Peyer's patch (tissue), 4 donors: Measurements from ENCODE around the gene ASCL5.

Source experiments
- CTCF ChIP-seq, 6 experiments: fragments of 450-650 bp in 4 of 6; fragments of 200-600 bp in 2 of 6; sonication (generic) in 1 of 6; IDR thresholded peaks; one replicate each; pipeline ENCODE4 v1.5.1; 2017 to 2019; ENCODE audit warnings: antibody characterized with exemption in 6 of 6, mild to moderate bottlenecking in 3 of 6, moderate library complexity in 1 of 6
- POLR2A ChIP-seq, 2 donors: fragments of 450-650 bp; IDR thresholded peaks; one replicate each; pipeline ENCODE4 v1.5.1; 2017; ENCODE audit warnings: antibody characterized with exemption in 2 of 2, mild to moderate bottlenecking in 2 of 2, moderate library complexity in 2 of 2

- TF ChIP-seq CTCF (IDR thresholded peaks at IDR 0.05): no peak
- no peak for TF ChIP-seq POLR2A (IDR thresholded peaks at IDR 0.05)
Observed at GRCh38 chr1:201066986-201067385, 60.0 kb downstream of the ASCL5 start.
